NCI-H345 treated with DMSO at 0.1 percent for 48 hours (cell line): ENCODE measurements around the gene ERICH3.

Experiments
- DNase-seq: peaks from one replicate; lab custom pipeline; 2025; ENCODE audit not compliant: unreplicated experiment; lab: John Stamatoyannopoulos, UW

The ERICH3 gene

GRCh38 chr1:74526708-74527107 is 146.9 kb downstream of the ERICH3 start:
- peak; percentile 16 for DNase-seq

- DNase-seq: no peak
Measured at GRCh38 chr1:74523873-74524480, 149.6 kb downstream of the ERICH3 start.

- DNase-seq: no peak
Measured at GRCh38 chr1:74522148-74522547, 151.4 kb downstream of the ERICH3 start.
